DOHH2 (cell line): ENCODE data around the gene RAD51B.

Experiments used
- H3F3A ChIP-seq: fragments of 200-600 bp; sonication (generic), shearing (Covaris generic); 2 replicates; pipeline ENCODE4 v1.6.0; 2016; ENCODE audit warnings: antibody characterized with exemption, mild to moderate bottlenecking; ENCODE audit not compliant: control insufficient read depth, insufficient read depth
- H3K27ac ChIP-seq: fragments of 200-600 bp; sonication (generic); 2 replicates; pipeline ENCODE4 v1.5.1; 2014; ENCODE audit warnings: low read depth, mild to moderate bottlenecking, low read length, moderate library complexity
- H3K27me3 ChIP-seq: fragments of 200-600 bp; sonication (generic); 2 replicates; pipeline ENCODE4 v1.6.1; 2014; ENCODE audit warnings: mild to moderate bottlenecking, low read length, mixed read lengths; ENCODE audit not compliant: control insufficient read depth
- H3K36me3 ChIP-seq: fragments of 200-600 bp; sonication (generic); 2 replicates; pipeline ENCODE4 v1.6.1; 2014; ENCODE audit warnings: mild to moderate bottlenecking, low read length, moderate library complexity, mixed read lengths; ENCODE audit not compliant: control insufficient read depth
- H3K4me1 ChIP-seq: fragments of 200-600 bp; sonication (generic); 2 replicates; pipeline ENCODE4 v1.6.1; 2014; ENCODE audit warnings: mild to moderate bottlenecking, low read length, mixed read lengths; ENCODE audit not compliant: control insufficient read depth
- H3K4me2 ChIP-seq: fragments of 200-600 bp; sonication (generic); 2 replicates; pipeline ENCODE4 v1.6.0; 2014; ENCODE audit warnings: mild to moderate bottlenecking, low read length, moderate library complexity
- H3K4me3 ChIP-seq: fragments of 200-600 bp; sonication (generic); 2 replicates; pipeline ENCODE4 v1.5.1; 2014; ENCODE audit warnings: mild to moderate bottlenecking, low read length, mixed read lengths
- H3K79me2 ChIP-seq: fragments of 200-600 bp; sonication (generic); 2 replicates; pipeline ENCODE4 v1.6.1; 2014; ENCODE audit warnings: mild to moderate bottlenecking, low read length, mixed read lengths; ENCODE audit not compliant: control insufficient read depth
- H3K9me2 ChIP-seq: fragments of 200-600 bp; sonication (generic); replicated peaks from 2 replicates; pipeline ENCODE4 v1.6.1; 2014; ENCODE audit warnings: mild to moderate bottlenecking, low read length, mixed read lengths; ENCODE audit not compliant: control insufficient read depth
- H3K9me3 ChIP-seq: fragments of 200-600 bp; sonication (generic); 2 replicates; pipeline ENCODE4 v1.6.1; 2014; ENCODE audit warnings: antibody characterized with exemption, low read length, mixed read lengths; ENCODE audit not compliant: control insufficient read depth, insufficient read depth
- H4K20me1 ChIP-seq: fragments of 200-600 bp; sonication (generic); 2 replicates; pipeline ENCODE4 v1.6.0; 2014; ENCODE audit warnings: low read depth, mild to moderate bottlenecking, antibody characterized with exemption, low read length, moderate library complexity; ENCODE audit not compliant: control insufficient read depth, insufficient read depth
- CTCF ChIP-seq: fragments of 200-600 bp; sonication (generic); IDR thresholded peaks from one replicate; pipeline ENCODE4 v1.5.1; 2014; ENCODE audit warnings: antibody characterized with exemption, mild to moderate bottlenecking, low read depth, low read length; ENCODE audit not compliant: poor library complexity, severe bottlenecking
- EZH2phosphoT487 ChIP-seq: fragments of 200-600 bp; sonication (generic); IDR thresholded peaks from 2 replicates; pipeline ENCODE4 v1.6.1; 2017; ENCODE audit warnings: borderline replicate concordance, mild to moderate bottlenecking, antibody characterized with exemption, low read length, moderate library complexity, mixed read lengths

The RAD51B gene

DNA sequence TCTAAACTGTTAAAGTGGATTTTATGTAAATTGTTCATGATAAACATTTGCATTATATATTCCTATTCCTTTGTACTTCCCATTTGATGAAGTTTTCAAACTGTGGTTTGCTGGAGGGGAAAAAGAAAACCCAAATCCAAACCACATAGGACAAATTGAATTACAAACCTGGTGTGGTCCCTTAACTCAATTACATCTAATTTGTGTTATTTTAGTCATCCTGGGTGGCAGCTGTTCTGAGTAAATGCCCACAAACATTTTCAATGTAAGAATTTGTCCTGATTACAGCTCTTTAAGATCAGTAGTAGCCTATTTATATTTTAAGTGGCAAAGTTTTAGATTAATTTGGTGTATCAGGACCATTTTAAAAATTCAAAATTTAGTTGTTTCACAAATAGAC is 153.9 kb downstream of the RAD51B start:
- Histone ChIP-seq H3K4me3 (no peak overlapping the region), H3K4me1 (no peaks in the 10 kb centered on the region), H3K9me3 (no peaks in the 10 kb centered on the region), H3K79me2 (no peaks in the 10 kb centered on the region), H4K20me1 (no peaks in the 10 kb centered on the region), H3K27me3 (no peaks in the 10 kb centered on the region), H3F3A (no peaks in the 10 kb centered on the region), H3K36me3 (no peaks in the 10 kb centered on the region), H3K4me2 (no peak overlapping the region), H3K9me2 (no peaks in the 10 kb centered on the region), H3K27ac (no peak overlapping the region)
- TF ChIP-seq EZH2phosphoT487, result no peak
- no peak for TF ChIP-seq CTCF

DNA sequence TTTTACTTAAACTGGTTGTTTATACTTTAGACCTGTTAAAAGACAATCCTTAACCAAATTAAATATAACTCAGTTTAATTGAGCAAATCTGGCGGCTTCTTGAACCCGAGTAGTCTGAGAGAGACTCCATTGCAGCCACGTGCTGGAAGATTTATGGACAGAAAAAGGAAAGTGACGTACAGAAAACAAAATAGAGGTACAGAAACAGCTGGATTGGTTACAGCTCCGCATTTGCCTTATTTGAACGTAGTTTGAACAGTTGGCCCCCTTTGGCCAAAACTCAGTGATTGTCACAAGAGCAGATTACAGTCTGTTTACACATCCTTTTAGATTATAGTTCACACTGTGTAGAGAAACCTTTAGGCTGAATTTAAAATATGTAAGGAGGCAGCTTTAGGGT is 155.9 kb downstream of the RAD51B start:
- Histone ChIP-seq H3K36me3 (no peaks in the 10 kb centered on the region), H3F3A (no peaks in the 10 kb centered on the region), H4K20me1 (no peaks in the 10 kb centered on the region), H3K27me3 (no peaks in the 10 kb centered on the region), H3K4me2 (no peak overlapping the region), H3K27ac (no peak overlapping the region), H3K79me2 (no peaks in the 10 kb centered on the region), H3K9me2 (no peaks in the 10 kb centered on the region), H3K9me3 (no peaks in the 10 kb centered on the region), H3K4me3 (no peak overlapping the region), H3K4me1 (no peaks in the 10 kb centered on the region)
- no peak for TF ChIP-seq CTCF
- TF ChIP-seq EZH2phosphoT487, result no peak

GRCh38 chr14:67977434-67978034 is 158.0 kb downstream of the RAD51B start:
- Histone ChIP-seq H3K36me3 (no peaks in the 10 kb centered on the region), H3K4me3 (no peak overlapping the region), H3K4me1 (no peaks in the 10 kb centered on the region), H3F3A (no peaks in the 10 kb centered on the region), H3K27me3 (no peaks in the 10 kb centered on the region), H3K9me3 (no peaks in the 10 kb centered on the region), H3K79me2 (no peaks in the 10 kb centered on the region), H4K20me1 (no peaks in the 10 kb centered on the region), H3K4me2 (no peak overlapping the region), H3K27ac (no peak overlapping the region), H3K9me2 (no peaks in the 10 kb centered on the region)
- TF ChIP-seq CTCF (no peak), EZH2phosphoT487 (no peak)
